CD14-positive monocyte (primary cell): ENCODE data around the gene TJP1. TPM values are rescaled to one million over a fixed set of nuclear protein-coding genes. Genes with fewer than 3 reads are reported as not detected.

Experiments used
- DNase-seq, 3 donors: peaks; one replicate each; pipeline ENCODE4 v3.0.0-alpha.2; 2011 to 2022
- H2AFZ ChIP-seq: 2 replicates; pipeline ENCODE4 v1.6.0; 2012; ENCODE audit warnings: mild to moderate bottlenecking, low read depth, low read length, inconsistent platforms; ENCODE audit not compliant: insufficient read depth, poor library complexity, severe bottlenecking
- H3K27ac ChIP-seq, 2 donors: 1 replicate in 1 of 2; 2 replicates in 1 of 2; pipeline ENCODE4 v1.5.1; 2012 to 2013; ENCODE audit warnings: low read length in 2 of 2, control low read depth in 1 of 2, inconsistent platforms in 1 of 2, low read depth in 1 of 2, mild to moderate bottlenecking in 1 of 2
- H3K27me3 ChIP-seq, 2 donors: one replicate each; pipeline versions ENCODE4 v1.6.0 to v1.6.1; 2011 to 2013; ENCODE audit warnings: low read length in 2 of 2; ENCODE audit not compliant: control insufficient read depth in 2 of 2, insufficient read depth in 2 of 2
- H3K36me3 ChIP-seq, 2 donors: replicated peaks in 1 of 2; 1 replicate in 1 of 2; 2 replicates in 1 of 2; pipeline versions ENCODE4 v1.5.1 to v1.6.1; 2012 to 2013; ENCODE audit warnings: low read length in 2 of 2, control low read depth in 1 of 2, inconsistent platforms in 1 of 2, mild to moderate bottlenecking in 1 of 2; ENCODE audit not compliant: insufficient read depth in 2 of 2, control insufficient read depth in 1 of 2
- H3K4me1 ChIP-seq, 2 donors: 1 replicate in 1 of 2; 2 replicates in 1 of 2; pipeline versions ENCODE4 v1.5.1 to v1.6.1; 2012 to 2013; ENCODE audit warnings: low read length in 2 of 2, control low read depth in 1 of 2, inconsistent platforms in 1 of 2, mild to moderate bottlenecking in 1 of 2, moderate library complexity in 1 of 2; ENCODE audit not compliant: insufficient read depth in 2 of 2, control insufficient read depth in 1 of 2
- H3K4me2 ChIP-seq: replicated peaks from 2 replicates; pipeline ENCODE3; 2012; ENCODE audit warnings: low read length, moderate library complexity, mild to moderate bottlenecking; ENCODE audit not compliant: poor library complexity, severe bottlenecking; ENCODE audit errors: extremely low read depth
- H3K4me3 ChIP-seq, 3 experiments: fragments of 200-600 bp in 1 of 3; sonication (generic) in 1 of 3; replicated peaks in 1 of 3; 1 replicate in 2 of 3; 2 replicates in 1 of 3; pipeline ENCODE4 v1.5.1; 2011 to 2013; ENCODE audit warnings: low read length in 3 of 3, mild to moderate bottlenecking in 3 of 3, control low read depth in 2 of 3, low read depth in 2 of 3, inconsistent platforms in 1 of 3, moderate library complexity in 1 of 3
- H3K79me2 ChIP-seq: 2 replicates; pipeline ENCODE4 v1.6.0; 2012; ENCODE audit warnings: mild to moderate bottlenecking, control low read depth, inconsistent platforms, low read length, moderate library complexity; ENCODE audit not compliant: insufficient read depth
- H3K9ac ChIP-seq: 2 replicates; pipeline ENCODE4 v1.6.0; 2017; ENCODE audit warnings: low read length, mild to moderate bottlenecking; ENCODE audit not compliant: insufficient read depth, poor library complexity, severe bottlenecking
- H3K9me3 ChIP-seq, 2 donors: replicated peaks in 1 of 2; 1 replicate in 1 of 2; 2 replicates in 1 of 2; pipeline versions ENCODE4 v1.5.1 to v1.6.1; 2012 to 2013; ENCODE audit warnings: low read length in 2 of 2, control low read depth in 1 of 2; ENCODE audit not compliant: control insufficient read depth in 1 of 2, insufficient read depth in 1 of 2
- H4K20me1 ChIP-seq: 2 replicates; pipeline ENCODE4 v1.6.0; 2012; ENCODE audit warnings: mild to moderate bottlenecking, low read length, control low read depth, moderate library complexity; ENCODE audit not compliant: insufficient read depth
- H3K27ac Mint-ChIP-seq, 7 donors: one replicate each; pipeline ENCODE4 v1.8.0; 2020; ENCODE audit warnings: mild to moderate bottlenecking in 7 of 7, mixed read lengths in 7 of 7, moderate library complexity in 6 of 7, inconsistent platforms in 2 of 7
- H3K27me3 Mint-ChIP-seq, 3 donors: one replicate each; pipeline ENCODE4 v1.8.0; 2021 to 2022; ENCODE audit warnings: low read depth in 3 of 3, mild to moderate bottlenecking in 3 of 3, mixed read lengths in 3 of 3, moderate library complexity in 3 of 3, inconsistent platforms in 1 of 3
- H3K36me3 Mint-ChIP-seq, 2 donors: one replicate each; pipeline ENCODE4 v1.8.0; 2020; ENCODE audit warnings: mixed read lengths in 2 of 2, inconsistent platforms in 1 of 2, mild to moderate bottlenecking in 1 of 2
- H3K4me1 Mint-ChIP-seq: one replicate; pipeline ENCODE4 v1.8.0; 2020; ENCODE audit warnings: mild to moderate bottlenecking, mixed read lengths
- H3K4me3 Mint-ChIP-seq, 2 donors: one replicate each; pipeline ENCODE4 v1.8.0; 2020; ENCODE audit warnings: mild to moderate bottlenecking in 2 of 2, mixed read lengths in 2 of 2, moderate library complexity in 1 of 2
- H3K9me3 Mint-ChIP-seq, 7 donors: one replicate each; pipeline ENCODE4 v1.8.0; 2020 to 2022; ENCODE audit warnings: mixed read lengths in 7 of 7, mild to moderate bottlenecking in 6 of 7, moderate library complexity in 6 of 7, inconsistent platforms in 2 of 7
- WGBS: methylation state at CpG from one replicate; pipeline ENCODE4 v1.1.5; 2013; ENCODE audit warnings: missing lambda C conversion rate; ENCODE audit not compliant: insufficient coverage; 5-methylcytosine and 5-hydroxymethylcytosine counted together
- intact Hi-C, 2 donors: fragments of 100-400 bp; cut with micrococcal nuclease; formaldehyde crosslinking; loops; one replicate each; pipeline versions ENCODE4 v1.15.0 to v1.15.1; 2023
- polyA plus RNA-seq, 3 donors: library from polyadenylated mRNA; depleted of rRNA in 1 of 3; unstranded in 2 of 3; stranded (reverse) in 1 of 3; fragments of 300-500 nt in 2 of 3; fragments of >200 nt in 1 of 3; fragmentation: Illumina TruSeq in 2 of 3; gene quantifications; 1 replicate in 2 of 3; 2 replicates in 1 of 3; pipeline ENCODE4 v1.2.3, GENCODE V29; 2012 to 2021
- TF ChIP-seq, protein P1 (sequence below): fragments of 200-600 bp; IDR thresholded peaks from one replicate; pipeline ENCODE4 v1.8.0; 2022; ENCODE audit warnings: antibody characterized with exemption, mild to moderate bottlenecking

The TJP1 gene
- polyA plus RNA-seq, 3 donors = not detected

DNA sequence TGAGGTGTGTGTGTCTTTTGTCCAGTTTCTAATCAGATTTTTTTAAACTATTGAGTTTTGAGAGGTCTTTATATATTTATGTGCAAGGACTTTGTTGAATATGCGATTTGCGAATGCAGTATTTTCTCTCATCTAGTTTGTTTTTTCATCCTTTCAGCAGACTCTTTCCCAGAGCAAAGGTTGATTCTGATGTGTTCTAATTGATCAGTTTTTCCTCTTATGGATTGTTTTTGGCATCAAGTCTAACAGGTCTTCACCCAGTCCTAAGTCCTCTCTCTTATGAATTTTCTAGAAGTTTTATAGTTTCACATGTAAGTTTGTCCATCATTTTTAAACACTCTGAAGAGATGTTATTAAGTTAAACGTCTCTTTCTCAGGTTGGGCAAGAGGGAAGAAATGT lies 17.8 kb upstream of the TJP1 start:
- TF ChIP-seq, protein P1, sequence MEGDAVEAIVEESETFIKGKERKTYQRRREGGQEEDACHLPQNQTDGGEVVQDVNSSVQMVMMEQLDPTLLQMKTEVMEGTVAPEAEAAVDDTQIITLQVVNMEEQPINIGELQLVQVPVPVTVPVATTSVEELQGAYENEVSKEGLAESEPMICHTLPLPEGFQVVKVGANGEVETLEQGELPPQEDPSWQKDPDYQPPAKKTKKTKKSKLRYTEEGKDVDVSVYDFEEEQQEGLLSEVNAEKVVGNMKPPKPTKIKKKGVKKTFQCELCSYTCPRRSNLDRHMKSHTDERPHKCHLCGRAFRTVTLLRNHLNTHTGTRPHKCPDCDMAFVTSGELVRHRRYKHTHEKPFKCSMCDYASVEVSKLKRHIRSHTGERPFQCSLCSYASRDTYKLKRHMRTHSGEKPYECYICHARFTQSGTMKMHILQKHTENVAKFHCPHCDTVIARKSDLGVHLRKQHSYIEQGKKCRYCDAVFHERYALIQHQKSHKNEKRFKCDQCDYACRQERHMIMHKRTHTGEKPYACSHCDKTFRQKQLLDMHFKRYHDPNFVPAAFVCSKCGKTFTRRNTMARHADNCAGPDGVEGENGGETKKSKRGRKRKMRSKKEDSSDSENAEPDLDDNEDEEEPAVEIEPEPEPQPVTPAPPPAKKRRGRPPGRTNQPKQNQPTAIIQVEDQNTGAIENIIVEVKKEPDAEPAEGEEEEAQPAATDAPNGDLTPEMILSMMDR = no peak
- Histone ChIP-seq H3K36me3 (no peaks in the 10 kb centered on the region), H3K9ac (no peak overlapping the region), H3K4me2 (no peak overlapping the region), H3K27me3 (peaks cover 0 to 3% of the 10 kb centered on the region in 2 donors), H3K4me1 (no peaks in the 10 kb centered on the region), H3K9me3 (no peaks in the 10 kb centered on the region), H3K4me3 (no peak overlapping the region), H3K27ac (no peak overlapping the region), H3K79me2 (no peaks in the 10 kb centered on the region), H2AFZ (no peak overlapping the region), H4K20me1 (no peaks in the 10 kb centered on the region)
- H3K27ac Mint-ChIP-seq = no peak overlapping the region
- H3K4me1 Mint-ChIP-seq = no peaks in the 10 kb centered on the region
- no peaks in the 10 kb centered on the region for H3K36me3 Mint-ChIP-seq
- no CpG with 5 or more reads among the region's 3 CpGs for WGBS
- peaks cover 19 to 32% (median 30%) of the 10 kb centered on the region in 3 donors for H3K27me3 Mint-ChIP-seq
- peaks cover 0 to 9% (median 2%) of the 10 kb centered on the region in 7 donors for H3K9me3 Mint-ChIP-seq
- no peak for DNase-seq
- peak overlapping the region in 1 of 2 donors; percentile 23 for H3K4me3 Mint-ChIP-seq
- intact Hi-C loops = no loop called here

DNA sequence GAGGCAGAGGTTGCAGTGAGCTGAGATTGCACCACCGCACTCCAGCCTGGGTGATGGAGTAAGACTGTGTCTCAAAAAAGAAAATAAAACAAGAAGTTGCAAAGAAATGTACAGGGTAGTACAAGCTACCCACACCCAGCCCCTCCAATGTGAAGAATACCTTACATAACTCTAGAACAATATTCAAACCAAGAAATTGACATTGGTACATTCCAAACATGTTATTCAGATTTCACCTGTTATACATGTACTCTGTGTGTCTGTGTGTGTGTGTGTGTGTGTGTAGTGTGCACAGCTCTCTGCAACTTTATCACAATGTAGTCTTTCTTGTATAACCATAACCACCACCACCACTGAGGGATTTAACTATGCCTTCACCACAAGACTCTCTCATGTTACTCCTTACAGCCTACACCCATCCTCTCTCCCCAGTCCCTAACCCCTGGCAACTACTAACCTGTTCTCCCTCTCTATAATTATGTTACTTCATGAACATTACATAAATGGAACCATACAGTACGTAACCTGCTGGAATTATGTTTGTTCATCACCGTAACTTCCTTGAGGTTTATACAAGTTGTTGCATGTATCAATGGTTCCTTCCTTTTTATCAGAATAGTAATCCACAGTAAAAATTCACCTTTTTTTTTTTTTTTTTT lies 16.2 kb upstream of the TJP1 start:
- peak overlapping the region in 1 of 2 donors; percentile 62 for H3K4me3 Mint-ChIP-seq
- Histone ChIP-seq H2AFZ (no peak overlapping the region), H3K9ac (no peak overlapping the region), H3K4me1 (no peaks in the 10 kb centered on the region), H3K9me3 (no peaks in the 10 kb centered on the region), H3K27ac (no peak overlapping the region), H3K36me3 (no peaks in the 10 kb centered on the region), H3K4me3 (no peak overlapping the region), H3K4me2 (no peak overlapping the region), H3K27me3 (peaks cover 3 to 5% of the 10 kb centered on the region in 2 donors), H4K20me1 (no peaks in the 10 kb centered on the region), H3K79me2 (no peaks in the 10 kb centered on the region)
- H3K4me1 Mint-ChIP-seq = no peaks in the 10 kb centered on the region
- DNase-seq = no peak
- no peak overlapping the region for H3K27ac Mint-ChIP-seq
- peaks cover 0 to 9% (median 2%) of the 10 kb centered on the region in 7 donors for H3K9me3 Mint-ChIP-seq
- WGBS = no CpG with 5 or more reads among the region's 3 CpGs
- peaks cover 19 to 31% (median 31%) of the 10 kb centered on the region in 3 donors for H3K27me3 Mint-ChIP-seq
- intact Hi-C loops = no loop called here
- H3K36me3 Mint-ChIP-seq = no peaks in the 10 kb centered on the region
- TF ChIP-seq, protein P1 = no peak
